MCF 10A (cell line): Measurements from ENCODE around the gene INO80B. TPM values are rescaled to one million over a fixed set of nuclear protein-coding genes. Genes with fewer than 3 reads are reported as not detected.

ENCODE experiments used
- BruUV-seq: library from RNA; stranded (reverse); fragments of 400-500 nt; replicated peaks from 2 replicates; lab custom pipeline; 2021; lab: Mats Ljungman, UMichigan
- CTCF ChIA-PET: fragments of 300-600 bp; sonication (Branson Sonifier 250); formaldehyde crosslinking; extraction: SDS; loops from one replicate; lab custom pipeline; 2021; ENCODE audit warnings: antibody characterized with exemption, inconsistent platforms; lab: Yijun Ruan, JAX
- POLR2A ChIA-PET: fragments of 300-600, 350-650 bp; sonication (Branson Sonifier 250); formaldehyde crosslinking; extraction: SDS; loops from one replicate; lab custom pipeline; 2020; ENCODE audit warnings: antibody characterized with exemption, inconsistent platforms; lab: Yijun Ruan, JAX
- DNase-seq: peaks from one replicate; pipeline ENCODE4 v3.0.0-alpha.2; 2018; ENCODE audit not compliant: unreplicated experiment
- H3K27ac Mint-ChIP-seq: one replicate; pipeline ENCODE4 v1.8.0; 2022; ENCODE audit warnings: mild to moderate bottlenecking, low read depth, mixed read lengths; ENCODE audit not compliant: unreplicated experiment
- H3K27me3 Mint-ChIP-seq: one replicate; pipeline ENCODE4 v1.8.0; 2022; ENCODE audit warnings: mixed read lengths; ENCODE audit not compliant: insufficient read depth, unreplicated experiment
- H3K36me3 Mint-ChIP-seq: one replicate; pipeline ENCODE4 v1.8.0; 2022; ENCODE audit warnings: mild to moderate bottlenecking, moderate library complexity, mixed read lengths; ENCODE audit not compliant: insufficient read depth, unreplicated experiment
- H3K4me1 Mint-ChIP-seq: one replicate; pipeline ENCODE4 v1.8.0; 2022; ENCODE audit warnings: mixed read lengths; ENCODE audit not compliant: insufficient read depth, unreplicated experiment
- H3K4me3 Mint-ChIP-seq: one replicate; pipeline ENCODE4 v1.8.0; 2022; ENCODE audit warnings: mild to moderate bottlenecking, moderate library complexity, mixed read lengths; ENCODE audit not compliant: unreplicated experiment
- H3K9me3 Mint-ChIP-seq: one replicate; pipeline ENCODE4 v1.8.0; 2022; ENCODE audit warnings: mixed read lengths; ENCODE audit not compliant: unreplicated experiment
- intact Hi-C: fragments of 100-400 bp; cut with micrococcal nuclease; formaldehyde crosslinking; loops from 2 replicates; pipeline ENCODE4 v1.14.1; 2022
- total RNA-seq: library from RNA; stranded (reverse); gene quantifications from 2 replicates; pipeline ENCODE4 v1.2.3, GENCODE V29; 2022
- TF ChIP-seq, protein P1 (sequence below): fragments of 200-600 bp; IDR thresholded peaks from one replicate; pipeline ENCODE4 v1.8.0; 2022; ENCODE audit warnings: antibody characterized with exemption, mild to moderate bottlenecking; ENCODE audit not compliant: unreplicated experiment

The INO80B gene
- total RNA-seq, 1 experiment from 2014 or later = 36.0 TPM

DNA sequence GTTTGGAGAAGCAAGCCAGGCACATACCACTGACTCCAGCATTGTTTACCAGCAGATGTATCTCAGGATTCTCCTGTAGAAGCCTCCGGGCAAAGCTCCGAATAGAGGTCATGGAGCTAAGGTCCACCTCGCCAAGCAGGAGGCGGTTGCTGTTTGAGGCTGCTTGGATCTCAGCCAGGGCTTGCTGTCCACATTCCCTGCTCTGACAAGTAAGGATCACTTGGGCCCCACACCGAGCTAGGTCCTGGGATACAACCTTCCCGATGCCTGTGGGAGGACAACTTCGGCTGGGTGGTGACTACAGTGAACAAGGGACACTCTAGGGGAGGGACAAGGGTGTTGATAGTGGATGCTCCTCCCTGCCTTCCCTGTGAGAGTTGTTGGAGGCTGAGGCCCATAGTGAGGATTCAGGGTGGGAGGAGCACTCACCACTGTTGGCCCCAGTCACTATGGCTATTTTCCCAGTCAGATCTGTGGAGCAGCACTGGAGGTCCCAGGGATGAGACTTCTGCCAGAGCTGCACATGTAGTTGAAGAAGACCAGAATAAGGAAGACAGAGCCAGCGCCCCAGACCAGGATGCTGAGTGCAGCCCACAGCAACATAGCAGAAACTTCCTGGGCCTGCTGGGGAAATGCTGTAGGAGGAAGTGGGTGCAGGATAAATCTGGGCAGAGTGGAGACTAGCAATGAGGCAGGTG, 41.7 kb upstream of the INO80B start:
- CTCF ChIA-PET = interaction anchor here (1.1 kb wide), 1 partner anchor 21 kb away, joined by 3 read pairs; no protein-coding TSS in a partner anchor
- no peak overlapping the region for H3K4me3 Mint-ChIP-seq
- TF ChIP-seq, protein P1, sequence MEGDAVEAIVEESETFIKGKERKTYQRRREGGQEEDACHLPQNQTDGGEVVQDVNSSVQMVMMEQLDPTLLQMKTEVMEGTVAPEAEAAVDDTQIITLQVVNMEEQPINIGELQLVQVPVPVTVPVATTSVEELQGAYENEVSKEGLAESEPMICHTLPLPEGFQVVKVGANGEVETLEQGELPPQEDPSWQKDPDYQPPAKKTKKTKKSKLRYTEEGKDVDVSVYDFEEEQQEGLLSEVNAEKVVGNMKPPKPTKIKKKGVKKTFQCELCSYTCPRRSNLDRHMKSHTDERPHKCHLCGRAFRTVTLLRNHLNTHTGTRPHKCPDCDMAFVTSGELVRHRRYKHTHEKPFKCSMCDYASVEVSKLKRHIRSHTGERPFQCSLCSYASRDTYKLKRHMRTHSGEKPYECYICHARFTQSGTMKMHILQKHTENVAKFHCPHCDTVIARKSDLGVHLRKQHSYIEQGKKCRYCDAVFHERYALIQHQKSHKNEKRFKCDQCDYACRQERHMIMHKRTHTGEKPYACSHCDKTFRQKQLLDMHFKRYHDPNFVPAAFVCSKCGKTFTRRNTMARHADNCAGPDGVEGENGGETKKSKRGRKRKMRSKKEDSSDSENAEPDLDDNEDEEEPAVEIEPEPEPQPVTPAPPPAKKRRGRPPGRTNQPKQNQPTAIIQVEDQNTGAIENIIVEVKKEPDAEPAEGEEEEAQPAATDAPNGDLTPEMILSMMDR = no peak
- peaks cover 3% of the 10 kb centered on the region for H3K9me3 Mint-ChIP-seq
- H3K36me3 Mint-ChIP-seq = no peaks in the 10 kb centered on the region
- H3K27ac Mint-ChIP-seq = no peak overlapping the region
- no peak for DNase-seq
- POLR2A ChIA-PET = no interaction called here
- no peaks in the 10 kb centered on the region for H3K27me3 Mint-ChIP-seq
- H3K4me1 Mint-ChIP-seq = no peaks in the 10 kb centered on the region
- no TSS peak for BruUV-seq
- intact Hi-C loops = no loop called here

DNA sequence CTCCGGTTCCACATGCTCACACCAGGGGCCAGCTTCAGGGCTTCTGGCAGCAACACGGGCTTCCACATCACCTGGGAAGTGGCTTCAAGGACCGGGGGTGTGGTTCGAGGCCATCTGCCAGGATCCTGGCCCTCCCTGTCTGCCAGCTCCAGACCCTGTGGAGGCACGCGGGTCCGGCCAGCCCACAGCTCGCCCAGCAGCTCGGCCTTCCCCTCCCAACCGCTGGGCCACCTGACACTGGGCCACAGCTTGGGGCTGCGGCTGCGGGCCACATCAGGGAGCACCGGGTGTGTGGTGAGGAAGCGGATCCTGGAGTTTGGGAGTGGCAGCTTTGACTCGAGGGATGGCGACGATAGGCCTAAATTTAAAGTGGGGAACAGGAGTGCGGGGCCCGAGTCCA, 40.4 kb upstream of the INO80B start:
- POLR2A ChIA-PET = interaction anchor here (0.7 kb wide), 1 partner anchor 12 kb away, joined by 3 read pairs; no protein-coding TSS in a partner anchor
- no peaks in the 10 kb centered on the region for H3K9me3 Mint-ChIP-seq
- no peak overlapping the region for H3K4me3 Mint-ChIP-seq
- no peak for DNase-seq
- TF ChIP-seq, protein P1 = no peak
- H3K27me3 Mint-ChIP-seq = no peaks in the 10 kb centered on the region
- no peak overlapping the region for H3K27ac Mint-ChIP-seq
- intact Hi-C loops = no loop called here
- no TSS peak for BruUV-seq
- H3K4me1 Mint-ChIP-seq = no peaks in the 10 kb centered on the region
- no peaks in the 10 kb centered on the region for H3K36me3 Mint-ChIP-seq
- CTCF ChIA-PET = interaction anchor here (0.7 to 0.9 kb wide), 2 partner anchors 22 to 29 kb away, joined by 3 to 4 read pairs; no protein-coding TSS in a partner anchor

DNA sequence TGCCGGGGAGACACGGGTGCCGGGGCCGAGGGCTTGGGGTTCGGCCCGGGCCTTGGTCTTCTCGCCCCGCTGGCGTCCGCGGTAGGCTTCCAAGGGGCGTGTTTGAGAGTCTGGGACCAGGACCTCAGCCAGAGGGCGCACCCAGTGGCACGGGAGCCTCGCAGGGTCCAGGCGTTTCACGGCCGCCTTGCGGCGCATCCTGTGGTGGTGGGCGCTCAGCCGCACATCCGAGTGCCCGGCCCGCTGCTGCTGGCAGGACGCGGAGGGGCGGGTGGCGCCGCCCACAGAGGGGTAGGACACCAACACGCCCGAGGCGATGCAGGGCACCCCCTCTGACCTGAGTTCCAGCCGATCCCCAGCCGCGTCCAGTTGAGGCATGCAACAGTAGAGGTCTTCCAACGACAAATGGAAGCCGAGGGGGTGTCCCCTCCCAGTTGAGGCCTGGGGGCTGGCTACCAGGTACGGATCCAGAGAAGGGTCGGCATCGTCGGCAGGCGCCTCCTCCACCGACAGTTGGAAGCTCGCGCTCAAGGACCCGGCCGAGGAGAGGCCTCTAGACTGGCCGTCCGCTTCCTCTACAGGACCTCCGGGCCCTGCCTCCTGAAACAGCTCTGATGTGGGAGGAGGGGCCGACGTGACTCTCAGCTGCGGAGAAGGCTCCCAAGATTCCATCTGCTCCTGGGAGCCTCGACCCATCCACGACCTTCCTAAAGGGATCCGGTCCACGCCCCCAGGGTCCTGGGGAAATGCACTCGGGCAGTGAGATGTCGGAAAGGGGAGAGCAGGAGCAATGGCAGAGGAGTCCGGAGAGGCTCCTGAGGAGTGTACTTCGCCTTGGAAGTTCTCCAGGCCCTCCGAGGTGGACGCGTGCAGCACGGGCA, 39.8 kb upstream of the INO80B start:
- intact Hi-C loops = no loop called here
- POLR2A ChIA-PET = no interaction called here

More for the DNA sequence above, 39.8 kb upstream of the INO80B start:
- Mint-ChIP-seq H3K27me3 (no peaks in the 10 kb centered on the region), H3K27ac (no peak overlapping the region), H3K4me1 (peaks cover under 1% of the 10 kb centered on the region), H3K9me3 (no peaks in the 10 kb centered on the region), H3K36me3 (no peaks in the 10 kb centered on the region), H3K4me3 (no peak overlapping the region)
- TF ChIP-seq, protein P1 = no peak
- BruUV-seq = no TSS peak
- no peak for DNase-seq
- CTCF ChIA-PET = interaction anchor here (0.7 kb wide), 1 partner anchor 23 kb away, joined by 3 read pairs; no protein-coding TSS in a partner anchor
